GM10248 (cell line): ENCODE measurements around the gene CD79B.

ENCODE experiments used
- CTCF ChIA-PET: fragments of 300-600 bp; sonication (Branson Sonifier 250); formaldehyde crosslinking; extraction: SDS; loops from one replicate; lab custom pipeline; 2021; ENCODE audit warnings: antibody characterized with exemption; lab: Yijun Ruan, JAX
- POLR2A ChIA-PET: fragments of 350-650 bp; sonication (Branson Sonifier 250); formaldehyde crosslinking; extraction: SDS; loops from one replicate; lab custom pipeline; 2020; ENCODE audit warnings: antibody characterized with exemption; lab: Yijun Ruan, JAX
- DNase-seq: peaks from one replicate; pipeline ENCODE4 v3.0.0; 2012; ENCODE audit errors: extremely low spot score
- CTCF ChIP-seq: IDR thresholded peaks from 2 replicates; pipeline ENCODE4 v1.5.1; 2012; ENCODE audit warnings: mild to moderate bottlenecking, low read depth; ENCODE audit errors: extremely low read depth, missing control alignments, control extremely low read depth

CD79B gene

GRCh38 chr17:63973247-63973646 is 41.1 kb upstream of the CD79B start:
- TF ChIP-seq CTCF = no peak
- CTCF ChIA-PET = interaction anchor here (0.9 kb wide), 1 partner anchor 54 kb away, joined by 3 read pairs; no protein-coding TSS in a partner anchor
- DNase-seq = no peak
- POLR2A ChIA-PET = no interaction called here

- no peak for DNase-seq
- CTCF ChIA-PET = no interaction called here
- POLR2A ChIA-PET = no interaction called here
- TF ChIP-seq CTCF = no peak
These were observed 40.7 kb upstream of the CD79B start, which contains the start of gene SCN4A for GRCh38 chr17:63972796-63973195. SCN4A (minus strand) TSS chr17:63972918; CDS start chr17:63972841, 77 bp downstream.

GRCh38 chr17:63969278-63969677 is 37.1 kb upstream of the CD79B start:
- POLR2A ChIA-PET = no interaction called here
- CTCF ChIA-PET = interaction anchor here (0.6 to 9.1 kb wide), 6 partner anchors 18 to 540 kb away, joined by 3 to 54 read pairs (median 4); partner anchors contain the start of gene GH1
- TF ChIP-seq CTCF = no peak
- no peak for DNase-seq

- TF ChIP-seq CTCF = no peak
- POLR2A ChIA-PET = no interaction called here
- no peak for DNase-seq
- CTCF ChIA-PET = interaction anchor here (0.9 to 9.1 kb wide), 7 partner anchors 10 to 166 kb away, joined by 3 to 54 read pairs (median 5); partner anchors contain the start of gene GH1
These were observed 35.8 kb upstream of the CD79B start for GRCh38 chr17:63967953-63968352.

GRCh38 chr17:63966646-63967264 is 34.6 kb upstream of the CD79B start:
- DNase-seq = peak; percentile 53
- no peak for TF ChIP-seq CTCF
- ChIA-PET POLR2A (no interaction called here), CTCF (interaction anchor here (0.6 to 9.1 kb wide), 8 partner anchors 12 to 119 kb away, joined by 3 to 54 read pairs (median 5); partner anchors contain the start of gene GH1)

GRCh38 chr17:63963123-63963522 is 31.0 kb upstream of the CD79B start:
- CTCF ChIA-PET = interaction anchor here (1.4 to 9.1 kb wide), 5 partner anchors 13 to 171 kb away, joined by 5 to 54 read pairs (median 6); no protein-coding TSS in a partner anchor
- DNase-seq = no peak
- POLR2A ChIA-PET = no interaction called here
- no peak for TF ChIP-seq CTCF
